ENCODE data around the gene COX8C.

Gene COX8C

GRCh38 chr14:93308686-93309345 lies 38.2 kb upstream of the COX8C start:
- no peak overlapping the region for H3K4me3 ChIP-seq (ENCODE audit: insufficient read depth, low read depth, low read length, poor library complexity, severe bottlenecking)
- no peaks in the 10 kb centered on the region for H3K9me3 ChIP-seq (ENCODE audit: control insufficient read depth, low read length)
- no peak overlapping the region for H3K27ac ChIP-seq (ENCODE audit: insufficient read depth, low read length, poor library complexity, severe bottlenecking)
- no peaks in the 10 kb centered on the region for H3K36me3 ChIP-seq (ENCODE audit: control insufficient read depth, insufficient read depth, low read length)
- H3K4me1 ChIP-seq (ENCODE audit: control insufficient read depth, insufficient read depth, low read length, poor library complexity, severe bottlenecking): no peaks in the 10 kb centered on the region
- H3K27me3 ChIP-seq (replicated peaks; ENCODE audit: control insufficient read depth, insufficient read depth, low read length, poor library complexity, severe bottlenecking): no peaks in the 10 kb centered on the region
- DNase-seq: no peak

GRCh38 chr14:93309427-93309966 lies 37.5 kb upstream of the COX8C start:
- H3K27ac ChIP-seq (ENCODE audit: insufficient read depth, low read length, poor library complexity, severe bottlenecking): no peak overlapping the region
- no peaks in the 10 kb centered on the region for H3K9me3 ChIP-seq (ENCODE audit: control insufficient read depth, low read length)
- no peaks in the 10 kb centered on the region for H3K36me3 ChIP-seq (ENCODE audit: control insufficient read depth, insufficient read depth, low read length)
- no peaks in the 10 kb centered on the region for H3K4me1 ChIP-seq (ENCODE audit: control insufficient read depth, insufficient read depth, low read length, poor library complexity, severe bottlenecking)
- no peaks in the 10 kb centered on the region for H3K27me3 ChIP-seq (replicated peaks; ENCODE audit: control insufficient read depth, insufficient read depth, low read length, poor library complexity, severe bottlenecking)
- DNase-seq: no peak
- no peak overlapping the region for H3K4me3 ChIP-seq (ENCODE audit: insufficient read depth, low read depth, low read length, poor library complexity, severe bottlenecking)

GRCh38 chr14:93311082-93311481 lies 35.9 kb upstream of the COX8C start:
- DNase-seq: no peak
- Histone ChIP-seq H3K27me3 (replicated peaks; ENCODE audit: control insufficient read depth, insufficient read depth, low read length, poor library complexity, severe bottlenecking) (no peaks in the 10 kb centered on the region), H3K27ac (ENCODE audit: insufficient read depth, low read length, poor library complexity, severe bottlenecking) (no peak overlapping the region), H3K9me3 (ENCODE audit: control insufficient read depth, low read length) (no peaks in the 10 kb centered on the region), H3K4me3 (ENCODE audit: insufficient read depth, low read depth, low read length, poor library complexity, severe bottlenecking) (no peak overlapping the region), H3K4me1 (ENCODE audit: control insufficient read depth, insufficient read depth, low read length, poor library complexity, severe bottlenecking) (no peaks in the 10 kb centered on the region), H3K36me3 (ENCODE audit: control insufficient read depth, insufficient read depth, low read length) (no peaks in the 10 kb centered on the region)

DNA sequence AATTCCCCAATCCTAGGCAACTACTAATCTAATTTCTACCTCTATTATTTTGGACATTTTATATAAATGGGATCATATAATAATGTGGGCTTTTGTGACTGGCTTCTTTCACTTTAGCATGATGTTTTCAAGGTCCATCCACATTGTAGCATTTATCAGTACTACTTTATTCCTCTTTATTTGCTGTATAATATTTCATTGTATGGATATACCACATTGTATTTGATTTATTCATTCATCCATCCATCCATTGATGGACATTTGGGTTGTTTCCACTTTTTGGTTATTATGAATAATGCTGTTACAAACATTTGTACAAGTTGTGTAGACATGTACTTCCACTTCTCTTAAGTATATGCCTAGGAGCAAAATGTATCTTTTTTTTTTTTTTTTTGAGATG lies 31.4 kb upstream of the COX8C start:
- H3K9me3 ChIP-seq (ENCODE audit: control insufficient read depth, low read length): no peaks in the 10 kb centered on the region
- no peaks in the 10 kb centered on the region for H3K27me3 ChIP-seq (replicated peaks; ENCODE audit: control insufficient read depth, insufficient read depth, low read length, poor library complexity, severe bottlenecking)
- DNase-seq: no peak
- H3K4me3 ChIP-seq (ENCODE audit: insufficient read depth, low read depth, low read length, poor library complexity, severe bottlenecking): no peak overlapping the region
- H3K36me3 ChIP-seq (ENCODE audit: control insufficient read depth, insufficient read depth, low read length): no peaks in the 10 kb centered on the region
- H3K27ac ChIP-seq (ENCODE audit: insufficient read depth, low read length, poor library complexity, severe bottlenecking): no peak overlapping the region
- no peaks in the 10 kb centered on the region for H3K4me1 ChIP-seq (ENCODE audit: control insufficient read depth, insufficient read depth, low read length, poor library complexity, severe bottlenecking)

- no peak for DNase-seq
- H3K9me3 ChIP-seq (ENCODE audit: control insufficient read depth, low read length): no peaks in the 10 kb centered on the region
- no peaks in the 10 kb centered on the region for H3K36me3 ChIP-seq (ENCODE audit: control insufficient read depth, insufficient read depth, low read length)
- H3K4me3 ChIP-seq (ENCODE audit: insufficient read depth, low read depth, low read length, poor library complexity, severe bottlenecking): no peak overlapping the region
- H3K27ac ChIP-seq (ENCODE audit: insufficient read depth, low read length, poor library complexity, severe bottlenecking): no peak overlapping the region
- no peaks in the 10 kb centered on the region for H3K27me3 ChIP-seq (replicated peaks; ENCODE audit: control insufficient read depth, insufficient read depth, low read length, poor library complexity, severe bottlenecking)
- H3K4me1 ChIP-seq (ENCODE audit: control insufficient read depth, insufficient read depth, low read length, poor library complexity, severe bottlenecking): no peaks in the 10 kb centered on the region
Observed at GRCh38 chr14:93316716-93317115, 30.3 kb upstream of the COX8C start.

DNA sequence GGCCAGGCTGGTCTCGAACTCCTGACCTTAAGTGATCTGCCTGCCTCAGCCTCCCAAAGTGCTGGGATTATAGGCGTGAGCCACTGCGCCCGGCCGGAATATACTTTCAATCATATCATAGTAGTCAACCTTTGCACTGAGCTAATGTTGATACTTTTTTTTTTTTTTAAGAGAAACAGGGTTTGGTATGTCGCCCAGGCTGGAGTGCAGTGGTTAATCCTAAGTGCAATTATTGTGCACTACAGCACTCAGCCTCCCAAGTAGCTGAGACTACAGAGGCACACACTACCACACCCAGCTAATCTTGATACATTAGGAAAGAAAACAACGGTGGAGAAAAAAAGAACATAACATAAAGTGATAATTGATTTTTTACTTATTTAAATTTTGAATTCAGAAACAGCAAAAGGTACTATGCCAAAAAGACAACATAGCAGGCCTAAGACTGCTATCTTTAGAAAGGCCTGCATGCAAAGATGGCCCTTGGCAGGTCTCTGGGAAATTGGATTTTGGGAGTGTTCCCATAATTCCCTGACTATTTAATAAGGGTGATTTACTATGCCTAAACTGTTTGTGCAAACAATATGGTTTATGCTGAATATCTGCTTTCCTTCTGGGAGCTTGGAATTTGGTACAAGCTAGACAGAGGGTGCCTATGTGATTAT lies 29.6 kb upstream of the COX8C start:
- Histone ChIP-seq H3K4me3 (ENCODE audit: insufficient read depth, low read depth, low read length, poor library complexity, severe bottlenecking) (no peak overlapping the region), H3K27ac (ENCODE audit: insufficient read depth, low read length, poor library complexity, severe bottlenecking) (no peak overlapping the region), H3K4me1 (ENCODE audit: control insufficient read depth, insufficient read depth, low read length, poor library complexity, severe bottlenecking) (no peaks in the 10 kb centered on the region), H3K9me3 (ENCODE audit: control insufficient read depth, low read length) (no peaks in the 10 kb centered on the region), H3K36me3 (ENCODE audit: control insufficient read depth, insufficient read depth, low read length) (no peaks in the 10 kb centered on the region), H3K27me3 (replicated peaks; ENCODE audit: control insufficient read depth, insufficient read depth, low read length, poor library complexity, severe bottlenecking) (no peaks in the 10 kb centered on the region)
- no peak for DNase-seq

GRCh38 chr14:93317875-93318807 lies 28.8 kb upstream of the COX8C start:
- no peak overlapping the region for H3K27ac ChIP-seq (ENCODE audit: insufficient read depth, low read length, poor library complexity, severe bottlenecking)
- no peaks in the 10 kb centered on the region for H3K9me3 ChIP-seq (ENCODE audit: control insufficient read depth, low read length)
- DNase-seq: no peak
- H3K4me1 ChIP-seq (ENCODE audit: control insufficient read depth, insufficient read depth, low read length, poor library complexity, severe bottlenecking): no peaks in the 10 kb centered on the region
- no peak overlapping the region for H3K4me3 ChIP-seq (ENCODE audit: insufficient read depth, low read depth, low read length, poor library complexity, severe bottlenecking)
- no peaks in the 10 kb centered on the region for H3K27me3 ChIP-seq (replicated peaks; ENCODE audit: control insufficient read depth, insufficient read depth, low read length, poor library complexity, severe bottlenecking)
- H3K36me3 ChIP-seq (ENCODE audit: control insufficient read depth, insufficient read depth, low read length): no peaks in the 10 kb centered on the region

DNA sequence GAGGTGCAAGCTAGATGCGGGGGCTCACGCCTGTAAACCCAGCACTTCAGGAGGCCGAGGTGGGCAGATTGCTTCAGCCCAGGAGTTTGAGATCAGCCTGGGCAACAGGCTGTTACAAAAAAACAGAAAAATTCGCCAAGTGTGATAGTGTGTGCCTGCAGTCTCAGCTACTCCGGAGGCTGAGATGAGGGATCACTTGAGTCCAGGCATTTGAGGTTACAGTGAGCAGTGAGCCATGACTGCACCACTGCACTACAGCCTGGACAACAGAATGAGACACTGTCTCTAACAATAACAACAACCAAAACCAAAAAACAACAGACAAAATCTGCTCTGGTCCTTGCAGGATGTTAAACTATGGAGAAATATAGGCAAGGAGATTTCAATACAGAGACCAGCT lies 28.1 kb upstream of the COX8C start:
- Histone ChIP-seq H3K4me1 (ENCODE audit: control insufficient read depth, insufficient read depth, low read length, poor library complexity, severe bottlenecking) (no peaks in the 10 kb centered on the region), H3K27ac (ENCODE audit: insufficient read depth, low read length, poor library complexity, severe bottlenecking) (no peak overlapping the region), H3K36me3 (ENCODE audit: control insufficient read depth, insufficient read depth, low read length) (no peaks in the 10 kb centered on the region), H3K27me3 (replicated peaks; ENCODE audit: control insufficient read depth, insufficient read depth, low read length, poor library complexity, severe bottlenecking) (no peaks in the 10 kb centered on the region), H3K9me3 (ENCODE audit: control insufficient read depth, low read length) (no peaks in the 10 kb centered on the region), H3K4me3 (ENCODE audit: insufficient read depth, low read depth, low read length, poor library complexity, severe bottlenecking) (no peak overlapping the region)
- DNase-seq: no peak

DNA sequence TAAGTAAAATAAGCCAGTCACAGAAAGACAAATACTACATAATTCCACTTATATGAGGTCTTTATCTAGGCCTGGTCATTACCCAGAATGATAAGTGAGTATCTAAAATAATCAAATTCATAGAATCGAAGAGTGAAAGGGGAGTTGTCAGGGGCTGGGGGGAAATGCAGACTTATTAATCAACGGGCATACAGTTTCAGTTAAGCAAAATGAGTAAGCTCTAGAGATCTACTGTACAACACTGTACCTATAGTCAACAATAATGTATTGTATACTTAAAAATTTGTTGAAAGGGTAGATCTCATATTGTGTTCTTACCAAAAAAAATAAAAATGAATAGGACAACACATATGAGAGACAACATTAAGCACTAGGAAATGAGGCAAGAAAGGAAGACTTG lies 27.5 kb upstream of the COX8C start:
- H3K9me3 ChIP-seq (ENCODE audit: control insufficient read depth, low read length): no peaks in the 10 kb centered on the region
- no peak overlapping the region for H3K27ac ChIP-seq (ENCODE audit: insufficient read depth, low read length, poor library complexity, severe bottlenecking)

More for the DNA sequence above, 27.5 kb upstream of the COX8C start:
- DNase-seq: no peak
- H3K27me3 ChIP-seq (replicated peaks; ENCODE audit: control insufficient read depth, insufficient read depth, low read length, poor library complexity, severe bottlenecking): no peaks in the 10 kb centered on the region
- no peak overlapping the region for H3K4me3 ChIP-seq (ENCODE audit: insufficient read depth, low read depth, low read length, poor library complexity, severe bottlenecking)
- H3K36me3 ChIP-seq (ENCODE audit: control insufficient read depth, insufficient read depth, low read length): no peaks in the 10 kb centered on the region
- H3K4me1 ChIP-seq (ENCODE audit: control insufficient read depth, insufficient read depth, low read length, poor library complexity, severe bottlenecking): no peaks in the 10 kb centered on the region

All from effector memory CD4-positive, alpha-beta T cell (primary cell).